Measurements from ENCODE around the gene MICAL3. TPM values are rescaled to one million over a fixed set of nuclear protein-coding genes. Genes with fewer than 3 reads are reported as not detected.

The MICAL3 gene
- total RNA-seq, 1 donor from 2014 or later, result 47.5 TPM

GRCh38 chr22:17782158-17782557 is 242.2 kb downstream of the MICAL3 start:
- no peak for TF ChIP-seq CTCF (conservative IDR thresholded peaks at IDR 0.05; ENCODE audit: low read depth, low read length)
- DNase-seq (ENCODE audit: low read depth), result no peak
- H3K4me3 ChIP-seq (ENCODE audit: low read depth, low read length), result no peak overlapping the region

- DNase-seq (ENCODE audit: low read depth), result peak; percentile 86
- H3K4me3 ChIP-seq (ENCODE audit: low read depth, low read length), result peak overlapping the region; percentile 21
- TF ChIP-seq CTCF (conservative IDR thresholded peaks at IDR 0.05; ENCODE audit: low read depth, low read length), result no peak
Measured at GRCh38 chr22:17781319-17782031, 242.9 kb downstream of the MICAL3 start.

GRCh38 chr22:17780741-17781318 is 243.5 kb downstream of the MICAL3 start:
- TF ChIP-seq CTCF (conservative IDR thresholded peaks at IDR 0.05; ENCODE audit: low read depth, low read length), result no peak
- H3K4me3 ChIP-seq (ENCODE audit: low read depth, low read length), result no peak overlapping the region
- no peak for DNase-seq (ENCODE audit: low read depth)

GRCh38 chr22:17780116-17780740 is 244.1 kb downstream of the MICAL3 start:
- no peak for TF ChIP-seq CTCF (conservative IDR thresholded peaks at IDR 0.05; ENCODE audit: low read depth, low read length)
- DNase-seq (ENCODE audit: low read depth), result no peak
- H3K4me3 ChIP-seq (ENCODE audit: low read depth, low read length), result no peak overlapping the region

GRCh38 chr22:17779286-17780115 is 244.9 kb downstream of the MICAL3 start:
- H3K4me3 ChIP-seq (ENCODE audit: low read depth, low read length), result no peak overlapping the region
- no peak for DNase-seq (ENCODE audit: low read depth)
- no peak for TF ChIP-seq CTCF (conservative IDR thresholded peaks at IDR 0.05; ENCODE audit: low read depth, low read length)

- no peak overlapping the region for H3K4me3 ChIP-seq (ENCODE audit: low read depth, low read length)
- no peak for DNase-seq (ENCODE audit: low read depth)
- no peak for TF ChIP-seq CTCF (conservative IDR thresholded peaks at IDR 0.05; ENCODE audit: low read depth, low read length)
Measured at GRCh38 chr22:17778412-17778976, 245.9 kb downstream of the MICAL3 start.
